Thyroid gland (tissue), 4 donors: Measurements from ENCODE around the gene SP5. TPM values are rescaled to one million over a fixed set of nuclear protein-coding genes. Genes with fewer than 3 reads are reported as not detected.

ENCODE experiments used
- DNase-seq, 2 donors: peaks; one replicate each; pipeline ENCODE4 v3.0.0-alpha.2; 2019
- H3K27ac ChIP-seq, 3 donors: fragments of 200-600 bp; sonication (generic); 1 replicate in 2 of 3; 2 replicates in 1 of 3; pipeline ENCODE4 v1.5.1; 2016 to 2019; ENCODE audit warnings: mild to moderate bottlenecking in 1 of 3, moderate library complexity in 1 of 3
- H3K27me3 ChIP-seq: fragments of 200-600 bp; sonication (generic); one replicate; pipeline ENCODE4 v1.5.1; 2019
- H3K36me3 ChIP-seq, 2 donors: fragments of 200-600 bp; sonication (generic); one replicate each; pipeline ENCODE4 v1.5.1; 2016 to 2019
- H3K4me1 ChIP-seq, 2 donors: fragments of 200-600 bp; sonication (generic); one replicate each; pipeline ENCODE4 v1.5.1; 2017 to 2019
- H3K4me3 ChIP-seq, 3 donors: fragments of 200-600 bp; sonication (generic); replicated peaks in 1 of 3; 1 replicate in 2 of 3; 2 replicates in 1 of 3; pipeline ENCODE4 v1.5.1; 2016; ENCODE audit warnings: mild to moderate bottlenecking in 1 of 3
- H3K9me3 ChIP-seq: fragments of 200-600 bp; sonication (generic); one replicate; pipeline ENCODE4 v1.5.1; 2017
- POLR2A ChIP-seq, 2 donors: fragments of 450-650 bp; IDR thresholded peaks; one replicate each; pipeline ENCODE4 v1.6.1; 2017; ENCODE audit warnings: antibody characterized with exemption in 2 of 2, mild to moderate bottlenecking in 2 of 2, moderate library complexity in 1 of 2
- WGBS, 2 donors: methylation state at CpG; one replicate each; pipeline ENCODE4 v1.1.5; 2017; 5-methylcytosine and 5-hydroxymethylcytosine counted together
- intact Hi-C: fragments of 100-400 bp; cut with DNase I; formaldehyde crosslinking; loops from one replicate; pipeline ENCODE4 v1.15.1; 2023
- total RNA-seq, 4 donors: library from RNA; depleted of rRNA; stranded (reverse); fragments of >200 nt; gene quantifications; one replicate each; pipeline ENCODE4 v1.2.3, GENCODE V29; 2016
- TF ChIP-seq, protein P1 (sequence below), 6 experiments: fragments of 200-600 bp in 3 of 6; fragments of 450-650 bp in 3 of 6; sonication (generic) in 3 of 6; IDR thresholded peaks; one replicate each; pipeline ENCODE4 v1.5.1; 2016 to 2019; ENCODE audit warnings: antibody characterized with exemption in 6 of 6, mild to moderate bottlenecking in 2 of 6, inconsistent platforms in 1 of 6, moderate library complexity in 1 of 6

The SP5 gene
- total RNA-seq, 4 donors from 2014 or later = 0.56 TPM; not detected in 3

DNA sequence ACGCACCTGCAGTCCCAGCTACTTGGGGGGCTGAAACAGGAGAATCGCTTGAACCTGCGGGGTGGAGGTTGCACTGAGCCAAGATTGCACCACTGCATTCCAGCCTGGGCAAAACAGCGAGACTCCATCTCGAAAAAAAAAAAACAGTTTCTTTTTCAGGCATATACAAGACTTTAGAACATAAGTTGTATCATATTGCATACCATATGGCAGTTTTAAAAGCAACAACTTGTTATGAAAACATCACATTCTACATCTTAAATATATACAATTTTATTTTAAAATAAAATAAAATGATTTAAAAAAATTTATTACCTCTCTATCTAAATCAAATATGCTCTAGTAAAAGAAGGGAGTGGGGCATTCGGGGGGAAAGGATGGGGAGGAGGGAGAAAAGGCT lies 39.4 kb upstream of the SP5 start:
- WGBS, 2 donors = 83 to 94% methylated on average over 6 of the region's 6 CpGs
- H3K4me1 ChIP-seq = no peaks in the 10 kb centered on the region

DNA sequence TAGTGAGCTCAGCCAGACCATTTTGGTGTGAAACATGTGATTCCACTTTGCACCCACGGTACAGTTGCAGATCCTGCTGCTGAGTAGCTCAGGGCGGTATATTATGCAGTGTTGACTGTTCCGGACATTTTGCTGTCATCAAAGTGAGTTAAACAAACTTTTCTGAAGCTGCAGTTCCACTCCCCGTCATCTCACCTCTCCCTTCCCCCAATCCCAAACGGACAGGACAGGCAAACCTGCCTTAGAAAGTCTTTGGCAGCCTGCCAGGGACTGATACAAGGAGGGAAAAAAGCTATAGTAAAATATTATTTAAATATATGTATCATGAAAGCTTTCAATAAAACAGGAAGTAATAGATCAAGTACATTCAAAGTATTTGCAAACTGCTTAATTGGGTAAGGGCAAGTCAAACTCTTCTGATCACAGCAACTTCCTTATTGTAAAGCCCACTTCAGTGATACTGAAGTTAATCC lies 35.5 kb upstream of the SP5 start:
- no peak overlapping the region for H3K27ac ChIP-seq
- DNase-seq = peak; percentile 15 to 31
- intact Hi-C loops = no loop called here
- no peak for TF ChIP-seq POLR2A (IDR thresholded peaks at IDR 0.05)
- TF ChIP-seq, protein P1, sequence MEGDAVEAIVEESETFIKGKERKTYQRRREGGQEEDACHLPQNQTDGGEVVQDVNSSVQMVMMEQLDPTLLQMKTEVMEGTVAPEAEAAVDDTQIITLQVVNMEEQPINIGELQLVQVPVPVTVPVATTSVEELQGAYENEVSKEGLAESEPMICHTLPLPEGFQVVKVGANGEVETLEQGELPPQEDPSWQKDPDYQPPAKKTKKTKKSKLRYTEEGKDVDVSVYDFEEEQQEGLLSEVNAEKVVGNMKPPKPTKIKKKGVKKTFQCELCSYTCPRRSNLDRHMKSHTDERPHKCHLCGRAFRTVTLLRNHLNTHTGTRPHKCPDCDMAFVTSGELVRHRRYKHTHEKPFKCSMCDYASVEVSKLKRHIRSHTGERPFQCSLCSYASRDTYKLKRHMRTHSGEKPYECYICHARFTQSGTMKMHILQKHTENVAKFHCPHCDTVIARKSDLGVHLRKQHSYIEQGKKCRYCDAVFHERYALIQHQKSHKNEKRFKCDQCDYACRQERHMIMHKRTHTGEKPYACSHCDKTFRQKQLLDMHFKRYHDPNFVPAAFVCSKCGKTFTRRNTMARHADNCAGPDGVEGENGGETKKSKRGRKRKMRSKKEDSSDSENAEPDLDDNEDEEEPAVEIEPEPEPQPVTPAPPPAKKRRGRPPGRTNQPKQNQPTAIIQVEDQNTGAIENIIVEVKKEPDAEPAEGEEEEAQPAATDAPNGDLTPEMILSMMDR (IDR thresholded peaks at IDR 0.05) = no peak
- no peaks in the 10 kb centered on the region for H3K4me1 ChIP-seq
- H3K27me3 ChIP-seq = no peaks in the 10 kb centered on the region
- WGBS, 2 donors = 24 to 35% methylated on average over 5 of the region's 5 CpGs
- H3K36me3 ChIP-seq = no peaks in the 10 kb centered on the region
- H3K4me3 ChIP-seq = no peak overlapping the region
- no peaks in the 10 kb centered on the region for H3K9me3 ChIP-seq

More for the DNA sequence above, 39.4 kb upstream of the SP5 start:
- H3K36me3 ChIP-seq = no peaks in the 10 kb centered on the region
- intact Hi-C loops = no loop called here
- H3K27me3 ChIP-seq = no peaks in the 10 kb centered on the region
- H3K9me3 ChIP-seq = no peaks in the 10 kb centered on the region
- no peak for DNase-seq
- H3K4me3 ChIP-seq = no peak overlapping the region
- TF ChIP-seq POLR2A (IDR thresholded peaks at IDR 0.05) = no peak
- TF ChIP-seq, protein P1 (IDR thresholded peaks at IDR 0.05) = no peak
- no peak overlapping the region for H3K27ac ChIP-seq

DNA sequence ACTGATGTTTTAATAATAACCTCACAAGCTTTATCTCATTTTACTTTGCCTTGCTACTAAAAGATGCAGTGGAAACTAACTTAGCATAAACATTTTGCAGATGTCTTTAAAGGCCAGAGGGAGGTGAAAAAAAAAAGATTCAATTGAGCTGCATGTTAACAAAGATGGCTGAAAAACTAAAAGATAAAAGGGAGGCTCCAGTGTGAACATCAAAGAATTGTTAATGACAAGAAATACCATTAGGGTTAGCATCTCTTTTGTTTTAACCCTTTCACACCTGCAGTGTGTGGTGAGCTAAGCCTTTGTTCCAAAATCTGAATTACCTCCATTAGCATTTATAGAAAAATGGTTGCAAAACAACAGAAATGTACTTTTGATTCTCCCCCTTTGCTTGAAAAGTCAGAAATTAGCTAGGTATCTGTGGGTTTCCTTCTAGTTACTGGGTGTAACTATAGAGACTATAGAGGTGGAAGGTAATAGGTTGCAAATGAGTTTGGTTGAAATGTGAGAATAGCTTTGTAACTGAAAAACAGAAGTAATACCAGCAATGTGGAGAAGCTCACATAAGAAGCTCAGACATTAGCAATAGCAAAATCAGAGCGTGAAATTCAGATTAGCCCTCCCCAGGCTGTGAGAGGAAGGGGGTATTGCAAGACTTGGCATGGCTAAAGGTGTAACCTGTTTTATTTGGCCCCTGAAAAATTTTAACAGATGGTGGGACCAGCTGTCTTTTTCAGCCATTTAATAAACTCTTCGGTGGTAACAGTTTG lies 34.8 kb upstream of the SP5 start:
- H3K4me3 ChIP-seq = no peak overlapping the region
- H3K27ac ChIP-seq = no peak overlapping the region
- no peaks in the 10 kb centered on the region for H3K27me3 ChIP-seq
- WGBS, 2 donors = 62 to 80% methylated on average over 2 of the region's 2 CpGs
- H3K4me1 ChIP-seq = no peaks in the 10 kb centered on the region
- no peaks in the 10 kb centered on the region for H3K9me3 ChIP-seq
- intact Hi-C loops = no loop called here
- H3K36me3 ChIP-seq = no peaks in the 10 kb centered on the region
- TF ChIP-seq, protein P1 (IDR thresholded peaks at IDR 0.05) = no peak
- TF ChIP-seq POLR2A (IDR thresholded peaks at IDR 0.05) = no peak
- DNase-seq = no peak

DNA sequence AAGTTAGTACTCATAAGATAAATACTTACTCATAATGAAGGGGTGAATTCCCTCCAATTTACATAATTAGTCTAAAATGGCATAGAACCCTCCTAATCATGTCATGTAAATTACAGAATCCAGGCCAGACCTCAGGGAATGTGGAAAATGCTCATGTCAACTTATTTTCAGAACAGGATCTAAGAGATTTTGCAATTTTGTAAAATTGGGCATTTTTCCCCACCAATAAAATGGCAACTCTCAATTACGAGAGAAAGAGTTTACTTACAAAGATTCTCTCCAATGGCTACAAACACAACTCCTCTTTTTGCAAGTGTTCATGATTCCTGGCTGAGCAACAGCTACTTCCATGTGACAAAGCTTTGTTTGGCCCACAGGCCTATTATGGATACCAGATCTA lies 33.8 kb upstream of the SP5 start:
- no peak for DNase-seq
- WGBS, 2 donors = 70 to 78% methylated on average over 1 of the region's 1 CpG
- intact Hi-C loops = no loop called here
- no peaks in the 10 kb centered on the region for H3K9me3 ChIP-seq
- no peaks in the 10 kb centered on the region for H3K36me3 ChIP-seq
- H3K4me1 ChIP-seq = no peaks in the 10 kb centered on the region
- H3K27ac ChIP-seq = no peak overlapping the region
- H3K4me3 ChIP-seq = no peak overlapping the region
- TF ChIP-seq POLR2A (IDR thresholded peaks at IDR 0.05) = no peak
- TF ChIP-seq, protein P1 (IDR thresholded peaks at IDR 0.05) = no peak
- no peaks in the 10 kb centered on the region for H3K27me3 ChIP-seq

DNA sequence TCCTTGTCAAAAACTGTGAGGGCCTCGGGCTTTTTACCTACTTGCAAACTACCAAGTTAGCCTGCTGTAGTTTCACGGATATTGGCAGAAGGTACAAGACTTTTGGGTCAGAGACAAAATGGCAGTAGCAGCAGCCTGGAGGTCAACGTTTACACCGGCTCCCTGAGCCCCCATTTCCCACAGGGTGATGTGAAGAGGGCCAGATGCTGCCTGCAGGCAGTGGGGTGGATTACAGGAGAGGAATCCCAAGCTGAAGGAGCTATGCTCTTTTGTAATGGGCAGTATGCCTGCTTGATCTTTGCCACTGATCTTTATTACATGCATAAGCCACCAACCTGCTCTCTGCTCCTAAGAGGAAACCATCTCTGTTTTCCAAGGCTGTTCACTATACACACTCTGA lies 29.5 kb upstream of the SP5 start:
- Histone ChIP-seq H3K27me3 (no peaks in the 10 kb centered on the region), H3K4me3 (no peak overlapping the region), H3K4me1 (no peaks in the 10 kb centered on the region), H3K27ac (no peak overlapping the region), H3K36me3 (no peaks in the 10 kb centered on the region), H3K9me3 (no peaks in the 10 kb centered on the region)
- TF ChIP-seq, protein P1 (IDR thresholded peaks at IDR 0.05) = no peak
- no peak for DNase-seq
- intact Hi-C loops = no loop called here
- 44 to 63% methylated on average over 4 of the region's 4 CpGs for WGBS, 2 donors
